ENCODE results near the gene SART3.

DNA sequence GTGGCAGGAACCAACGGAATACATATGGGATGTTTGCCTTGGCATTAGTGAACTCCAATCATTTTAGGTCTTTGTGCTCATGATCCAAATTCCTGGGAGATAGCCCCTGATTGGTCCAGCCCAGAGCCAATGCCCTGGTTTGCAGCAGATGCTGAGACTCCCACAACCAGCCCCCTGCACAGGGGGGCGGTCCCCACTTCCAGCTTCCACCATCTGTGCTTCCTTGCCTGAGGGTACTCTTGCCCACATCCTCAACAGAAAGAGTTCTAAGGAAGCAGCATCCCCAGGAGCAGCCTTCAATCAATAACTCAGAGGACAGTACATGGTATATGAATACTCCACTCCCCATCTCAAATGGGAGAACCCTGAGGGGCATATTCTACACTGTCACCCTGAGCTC lies 85.6 kb downstream of the SART3 start:
- no peak for TF ChIP-seq POLR2A (IDR thresholded peaks at IDR 0.05; ENCODE audit: low read length)
- TF ChIP-seq GATA1 (IDR thresholded peaks at IDR 0.05; ENCODE audit: low read depth, low read length): no peak

Measured in erythroblast (primary cell).